DND-41 (cell line): Measurements from ENCODE around the gene PNPLA8.

Experiments used
- EZH2 ChIP-seq: IDR thresholded peaks from 3 replicates; pipeline ENCODE4 v1.6.1; 2012; ENCODE audit warnings: borderline replicate concordance, low read depth, mild to moderate bottlenecking, moderate library complexity, low read length, inconsistent platforms; ENCODE audit not compliant: severe bottlenecking
- TF ChIP-seq, protein P1 (sequence below): IDR thresholded peaks from 2 replicates; pipeline ENCODE4 v1.5.1; 2012; ENCODE audit warnings: borderline replicate concordance, low read length, moderate library complexity, mild to moderate bottlenecking; ENCODE audit not compliant: poor library complexity, severe bottlenecking; ENCODE audit errors: extremely low read depth

DNA sequence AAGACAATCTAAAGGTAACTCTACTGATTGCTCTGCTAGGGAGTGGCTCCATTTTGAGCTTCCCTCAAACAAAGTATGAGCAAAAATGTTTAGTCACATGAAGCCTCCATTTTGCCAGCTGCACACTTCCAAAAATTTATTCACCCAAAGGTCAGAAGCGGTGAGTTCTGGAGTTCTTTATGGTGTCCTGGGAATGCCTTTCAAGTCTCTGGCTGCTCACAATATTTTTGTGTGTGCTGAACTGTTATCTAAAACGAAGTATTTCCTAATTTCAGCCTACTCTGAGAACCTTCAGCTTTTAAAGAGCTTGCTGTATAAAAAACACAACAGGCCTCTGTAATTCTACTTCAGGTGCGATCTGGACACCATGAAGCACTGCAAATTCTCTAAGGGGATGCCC lies 85.3 kb downstream of the PNPLA8 start:
- TF ChIP-seq, protein P1, sequence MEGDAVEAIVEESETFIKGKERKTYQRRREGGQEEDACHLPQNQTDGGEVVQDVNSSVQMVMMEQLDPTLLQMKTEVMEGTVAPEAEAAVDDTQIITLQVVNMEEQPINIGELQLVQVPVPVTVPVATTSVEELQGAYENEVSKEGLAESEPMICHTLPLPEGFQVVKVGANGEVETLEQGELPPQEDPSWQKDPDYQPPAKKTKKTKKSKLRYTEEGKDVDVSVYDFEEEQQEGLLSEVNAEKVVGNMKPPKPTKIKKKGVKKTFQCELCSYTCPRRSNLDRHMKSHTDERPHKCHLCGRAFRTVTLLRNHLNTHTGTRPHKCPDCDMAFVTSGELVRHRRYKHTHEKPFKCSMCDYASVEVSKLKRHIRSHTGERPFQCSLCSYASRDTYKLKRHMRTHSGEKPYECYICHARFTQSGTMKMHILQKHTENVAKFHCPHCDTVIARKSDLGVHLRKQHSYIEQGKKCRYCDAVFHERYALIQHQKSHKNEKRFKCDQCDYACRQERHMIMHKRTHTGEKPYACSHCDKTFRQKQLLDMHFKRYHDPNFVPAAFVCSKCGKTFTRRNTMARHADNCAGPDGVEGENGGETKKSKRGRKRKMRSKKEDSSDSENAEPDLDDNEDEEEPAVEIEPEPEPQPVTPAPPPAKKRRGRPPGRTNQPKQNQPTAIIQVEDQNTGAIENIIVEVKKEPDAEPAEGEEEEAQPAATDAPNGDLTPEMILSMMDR = no peak
- TF ChIP-seq EZH2 = no peak
